ENCODE measurements around the gene KCNMB2. TPM values are rescaled to one million over a fixed set of nuclear protein-coding genes. Genes with fewer than 3 reads are reported as not detected.
"Not testable (repeated sequence)": the region's sequence is repeated elsewhere in the genome, so short reads cannot be mapped to it uniquely, and the experiment has no call there.

KCNMB2 gene
- total RNA-seq, 1 experiment from 2014 or later, result not detected

DNA sequence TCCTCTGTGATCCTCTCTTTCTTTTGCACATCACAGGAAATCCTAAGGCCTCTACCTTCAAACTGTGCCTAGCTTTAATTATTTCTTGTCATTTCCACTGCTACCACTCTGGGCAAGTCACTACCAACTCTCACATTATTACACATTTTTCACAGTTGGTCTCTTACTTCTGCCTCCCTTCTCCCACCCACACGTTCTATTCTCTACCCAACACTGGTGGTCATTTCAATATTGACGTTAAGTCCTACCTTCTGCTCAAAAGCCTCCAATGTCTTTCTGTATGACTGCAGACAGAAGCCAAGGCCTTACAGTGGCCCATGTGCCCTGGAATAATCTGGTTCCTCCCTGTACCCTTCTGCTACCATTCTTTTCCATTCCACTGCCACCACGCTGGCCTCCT lies 3.9 kb downstream of the KCNMB2 start:
- CTCF ChIA-PET, result no interaction called here
- no TSS peak for BruUV-seq (replicated peaks)
- Mint-ChIP-seq H3K27me3 (ENCODE audit: insufficient read depth, unreplicated experiment) (no peaks in the 10 kb centered on the region), H3K4me3 (ENCODE audit: unreplicated experiment) (no peak overlapping the region), H3K4me1 (ENCODE audit: low read depth, unreplicated experiment) (peaks cover 8% of the 10 kb centered on the region), H3K9me3 (ENCODE audit: unreplicated experiment) (no peaks in the 10 kb centered on the region), H3K36me3 (ENCODE audit: insufficient read depth, unreplicated experiment) (no peaks in the 10 kb centered on the region), H3K27ac (ENCODE audit: unreplicated experiment) (no peak overlapping the region)
- Histone ChIP-seq H3K27me3 (replicated peaks; ENCODE audit: control insufficient read depth, insufficient read depth, low read length) (no peaks in the 10 kb centered on the region), H3K4me3 (ENCODE audit: low read depth, low read length) (no peak overlapping the region), H3K4me1 (peaks cover 13% of the 10 kb centered on the region; the same call in 1 of the 2 replicates), H3K9me3 (no peaks in the 10 kb centered on the region), H3K36me3 (ENCODE audit: control insufficient read depth, insufficient read depth, low read length) (no peaks in the 10 kb centered on the region)
- DNase-seq, result no peak
- intact Hi-C loops (cut with micrococcal nuclease; ENCODE audit: unreplicated experiment), result no loop called here
- TF ChIP-seq CTCF (IDR thresholded peaks at IDR 0.05; ENCODE audit: insufficient read depth in 1 of 2, low read depth in 1 of 2, low read length in 1 of 2, severe bottlenecking in 1 of 2, unreplicated experiment in 1 of 2), result no peak
- POLR2A ChIA-PET, result no interaction called here

- H3K36me3 ChIP-seq (ENCODE audit: control insufficient read depth, insufficient read depth, low read length), result no peaks in the 10 kb centered on the region
These were observed 9.1 kb downstream of the KCNMB2 start for GRCh38 chr3:178545337-178545736.

GRCh38 chr3:178546079-178546478 lies 9.8 kb downstream of the KCNMB2 start:
- DNase-seq, result no peak
- no peak for TF ChIP-seq CTCF (IDR thresholded peaks at IDR 0.05; ENCODE audit: insufficient read depth in 1 of 2, low read depth in 1 of 2, low read length in 1 of 2, severe bottlenecking in 1 of 2, unreplicated experiment in 1 of 2)
- H3K4me1 ChIP-seq, result no peaks in the 10 kb centered on the region
- H3K4me1 Mint-ChIP-seq (ENCODE audit: low read depth, unreplicated experiment), result no peaks in the 10 kb centered on the region
- H3K9me3 Mint-ChIP-seq (ENCODE audit: unreplicated experiment), result no peaks in the 10 kb centered on the region
- H3K36me3 ChIP-seq (ENCODE audit: control insufficient read depth, insufficient read depth, low read length), result no peaks in the 10 kb centered on the region
- H3K4me3 ChIP-seq (ENCODE audit: low read depth, low read length), result no peak overlapping the region
- no peaks in the 10 kb centered on the region for H3K27me3 Mint-ChIP-seq (ENCODE audit: insufficient read depth, unreplicated experiment)
- H3K36me3 Mint-ChIP-seq (ENCODE audit: insufficient read depth, unreplicated experiment), result no peaks in the 10 kb centered on the region
- ChIA-PET POLR2A (no interaction called here), CTCF (no interaction called here)
- no peak overlapping the region for H3K4me3 Mint-ChIP-seq (ENCODE audit: unreplicated experiment)
- H3K9me3 ChIP-seq, result no peaks in the 10 kb centered on the region
- intact Hi-C loops (cut with micrococcal nuclease; ENCODE audit: unreplicated experiment), result no loop called here
- BruUV-seq (replicated peaks), result no TSS peak
- no peak overlapping the region for H3K27ac Mint-ChIP-seq (ENCODE audit: unreplicated experiment)
- H3K27me3 ChIP-seq (replicated peaks; ENCODE audit: control insufficient read depth, insufficient read depth, low read length), result no peaks in the 10 kb centered on the region

More at GRCh38 chr3:178545337-178545736, 9.1 kb downstream of the KCNMB2 start:
- TF ChIP-seq CTCF (IDR thresholded peaks at IDR 0.05; ENCODE audit: insufficient read depth in 1 of 2, low read depth in 1 of 2, low read length in 1 of 2, severe bottlenecking in 1 of 2, unreplicated experiment in 1 of 2), result no peak
- Mint-ChIP-seq H3K27ac (ENCODE audit: unreplicated experiment) (no peak overlapping the region), H3K36me3 (ENCODE audit: insufficient read depth, unreplicated experiment) (no peaks in the 10 kb centered on the region), H3K9me3 (ENCODE audit: unreplicated experiment) (no peaks in the 10 kb centered on the region), H3K4me1 (ENCODE audit: low read depth, unreplicated experiment) (no peaks in the 10 kb centered on the region), H3K4me3 (ENCODE audit: unreplicated experiment) (no peak overlapping the region), H3K27me3 (ENCODE audit: insufficient read depth, unreplicated experiment) (no peaks in the 10 kb centered on the region)
- ChIA-PET POLR2A (no interaction called here), CTCF (no interaction called here)
- DNase-seq, result no peak
- intact Hi-C loops (cut with micrococcal nuclease; ENCODE audit: unreplicated experiment), result no loop called here
- no peaks in the 10 kb centered on the region for H3K4me1 ChIP-seq
- no TSS peak for BruUV-seq (replicated peaks)
- no peaks in the 10 kb centered on the region for H3K27me3 ChIP-seq (replicated peaks; ENCODE audit: control insufficient read depth, insufficient read depth, low read length)
- H3K4me3 ChIP-seq (ENCODE audit: low read depth, low read length), result no peak overlapping the region
- no peaks in the 10 kb centered on the region for H3K9me3 ChIP-seq

- H3K27me3 Mint-ChIP-seq (ENCODE audit: insufficient read depth, unreplicated experiment); H3K27ac Mint-ChIP-seq (ENCODE audit: unreplicated experiment); H3K4me3 Mint-ChIP-seq (ENCODE audit: unreplicated experiment); H3K9me3 Mint-ChIP-seq (ENCODE audit: unreplicated experiment); H3K36me3 Mint-ChIP-seq (ENCODE audit: insufficient read depth, unreplicated experiment); intact Hi-C loops (cut with micrococcal nuclease; ENCODE audit: unreplicated experiment); H3K9me3 ChIP-seq; CTCF ChIA-PET; DNase-seq; H3K4me3 ChIP-seq (ENCODE audit: low read depth, low read length); H3K36me3 ChIP-seq (ENCODE audit: control insufficient read depth, insufficient read depth, low read length); H3K4me1 Mint-ChIP-seq (ENCODE audit: low read depth, unreplicated experiment); H3K27me3 ChIP-seq (replicated peaks; ENCODE audit: control insufficient read depth, insufficient read depth, low read length); BruUV-seq (replicated peaks); H3K4me1 ChIP-seq; POLR2A ChIA-PET: not testable (repeated sequence)
These were observed 13.2 kb downstream of the KCNMB2 start for GRCh38 chr3:178549426-178549825.

All from Caco-2 (cell line).